ENCODE measurements around the gene ISYNA1.

DNA sequence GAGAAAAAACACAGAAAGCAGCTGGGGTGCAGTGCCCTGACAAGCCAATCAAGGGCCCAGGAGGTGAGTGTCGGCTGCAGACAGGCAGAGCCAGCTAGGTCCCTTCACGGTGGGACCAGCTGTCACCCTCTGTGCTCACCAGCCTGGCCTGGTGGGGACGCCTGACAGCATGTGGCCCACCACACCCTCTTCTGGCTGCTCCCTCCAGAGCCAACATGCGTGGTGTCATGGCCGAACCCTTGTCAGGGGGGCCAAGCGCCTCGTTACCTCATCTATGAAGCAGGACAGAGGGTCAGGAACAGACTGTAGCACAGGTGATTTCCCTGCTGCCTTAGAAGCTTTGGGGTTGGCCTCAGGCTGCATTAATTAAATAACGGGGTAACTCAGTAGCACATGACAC is 40.0 kb upstream of the ISYNA1 start:
- TF ChIP-seq, protein P1, sequence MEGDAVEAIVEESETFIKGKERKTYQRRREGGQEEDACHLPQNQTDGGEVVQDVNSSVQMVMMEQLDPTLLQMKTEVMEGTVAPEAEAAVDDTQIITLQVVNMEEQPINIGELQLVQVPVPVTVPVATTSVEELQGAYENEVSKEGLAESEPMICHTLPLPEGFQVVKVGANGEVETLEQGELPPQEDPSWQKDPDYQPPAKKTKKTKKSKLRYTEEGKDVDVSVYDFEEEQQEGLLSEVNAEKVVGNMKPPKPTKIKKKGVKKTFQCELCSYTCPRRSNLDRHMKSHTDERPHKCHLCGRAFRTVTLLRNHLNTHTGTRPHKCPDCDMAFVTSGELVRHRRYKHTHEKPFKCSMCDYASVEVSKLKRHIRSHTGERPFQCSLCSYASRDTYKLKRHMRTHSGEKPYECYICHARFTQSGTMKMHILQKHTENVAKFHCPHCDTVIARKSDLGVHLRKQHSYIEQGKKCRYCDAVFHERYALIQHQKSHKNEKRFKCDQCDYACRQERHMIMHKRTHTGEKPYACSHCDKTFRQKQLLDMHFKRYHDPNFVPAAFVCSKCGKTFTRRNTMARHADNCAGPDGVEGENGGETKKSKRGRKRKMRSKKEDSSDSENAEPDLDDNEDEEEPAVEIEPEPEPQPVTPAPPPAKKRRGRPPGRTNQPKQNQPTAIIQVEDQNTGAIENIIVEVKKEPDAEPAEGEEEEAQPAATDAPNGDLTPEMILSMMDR (IDR thresholded peaks at IDR 0.05 in 2 of 3, conservative IDR thresholded peaks at IDR 0.05 in 1 of 3; ENCODE audit: control insufficient read depth in 2 of 3, extremely low read depth in 1 of 3, insufficient read depth in 1 of 3, low read depth in 3 of 3, low read length in 3 of 3) = no peak
- TF ChIP-seq MEF2B (IDR thresholded peaks at IDR 0.05; ENCODE audit: partially characterized antibody, poor library complexity, severe bottlenecking) (no peak), POLR2AphosphoS5 (IDR thresholded peaks at IDR 0.05; ENCODE audit: low read length) (no peak)
